Activated naive CD4-positive, alpha-beta T cell treated with anti-CD3 and anti-CD28 coated beads, Interleukin-2, amount 50 U/mL, for 24 hours (primary cell): ENCODE measurements around the gene PDZRN4.

Experiments
- H3K27ac Mint-ChIP-seq: one replicate; pipeline ENCODE4 v1.8.0; 2021; ENCODE audit warnings: mild to moderate bottlenecking, mixed read lengths
- H3K27me3 Mint-ChIP-seq: one replicate; pipeline ENCODE4 v1.8.0; 2021; ENCODE audit warnings: mixed read lengths
- H3K36me3 Mint-ChIP-seq: one replicate; pipeline ENCODE4 v1.8.0; 2021; ENCODE audit warnings: mixed read lengths
- H3K4me1 Mint-ChIP-seq: one replicate; pipeline ENCODE4 v1.8.0; 2021; ENCODE audit warnings: mixed read lengths
- H3K4me3 Mint-ChIP-seq: one replicate; pipeline ENCODE4 v1.8.0; 2021; ENCODE audit warnings: mild to moderate bottlenecking, mixed read lengths
- H3K9me3 Mint-ChIP-seq: one replicate; pipeline ENCODE4 v1.8.0; 2021; ENCODE audit warnings: mixed read lengths

PDZRN4 gene

DNA sequence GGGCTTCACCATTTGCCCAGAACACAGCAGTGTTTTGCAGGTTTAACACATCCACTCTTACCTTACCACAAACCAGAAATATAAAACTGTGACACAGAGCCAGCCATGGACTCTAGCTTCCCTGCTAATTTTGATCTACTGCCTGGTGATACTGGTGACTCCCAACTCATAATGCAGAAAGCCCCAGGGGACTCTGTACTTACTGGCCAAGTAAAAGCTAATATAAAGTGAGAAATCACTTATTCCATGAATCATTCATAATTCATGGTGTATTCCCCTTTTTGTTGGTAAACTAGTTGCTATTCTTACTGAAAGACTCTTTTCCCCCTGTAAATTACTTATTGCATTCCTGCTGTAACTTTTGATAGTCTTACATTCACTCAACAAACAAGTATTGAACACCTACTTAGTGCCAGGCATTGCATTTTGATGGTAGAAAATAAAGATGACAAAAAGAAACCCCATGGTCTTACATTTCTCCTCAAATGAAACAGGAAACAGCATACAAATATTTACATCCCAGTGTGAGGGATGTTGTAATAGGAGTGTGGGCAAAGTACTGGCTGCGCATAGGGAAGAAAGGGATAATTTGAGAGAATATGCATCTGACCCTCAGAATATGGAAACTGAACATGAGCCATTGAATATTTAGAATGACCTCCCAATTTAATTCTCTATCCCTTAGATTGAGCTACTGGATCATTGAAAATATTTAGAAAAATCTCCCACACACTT lies 279.6 kb downstream of the PDZRN4 start:
- Mint-ChIP-seq H3K36me3 (no peaks in the 10 kb centered on the region), H3K27ac (no peak overlapping the region), H3K9me3 (no peaks in the 10 kb centered on the region)

DNA sequence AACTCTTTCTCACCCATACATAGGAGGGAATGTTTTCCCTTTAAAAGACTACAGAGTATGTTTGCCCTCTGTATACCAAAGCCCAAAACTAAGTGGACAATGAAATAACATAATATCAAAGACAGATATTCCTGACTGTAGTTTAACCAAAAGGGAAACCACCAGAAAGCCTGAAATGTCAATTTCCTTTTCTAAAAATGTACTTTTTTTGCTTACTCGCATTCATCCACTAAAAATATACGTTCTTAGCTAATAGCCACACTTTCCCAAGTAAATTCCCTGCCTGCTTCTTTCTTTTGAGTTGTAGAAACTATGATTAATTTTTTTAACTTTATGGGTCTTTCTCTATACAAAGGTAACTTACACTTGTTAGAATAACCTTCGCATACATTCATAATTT lies 280.2 kb downstream of the PDZRN4 start:
- no peak overlapping the region for H3K4me3 Mint-ChIP-seq
- H3K27ac Mint-ChIP-seq: no peak overlapping the region
- no peaks in the 10 kb centered on the region for H3K36me3 Mint-ChIP-seq
- no peaks in the 10 kb centered on the region for H3K9me3 Mint-ChIP-seq
- no peaks in the 10 kb centered on the region for H3K27me3 Mint-ChIP-seq
- H3K4me1 Mint-ChIP-seq: no peaks in the 10 kb centered on the region

More for the DNA sequence above, 279.6 kb downstream of the PDZRN4 start:
- Mint-ChIP-seq H3K27me3 (no peaks in the 10 kb centered on the region), H3K4me3 (no peak overlapping the region), H3K4me1 (no peaks in the 10 kb centered on the region)

DNA sequence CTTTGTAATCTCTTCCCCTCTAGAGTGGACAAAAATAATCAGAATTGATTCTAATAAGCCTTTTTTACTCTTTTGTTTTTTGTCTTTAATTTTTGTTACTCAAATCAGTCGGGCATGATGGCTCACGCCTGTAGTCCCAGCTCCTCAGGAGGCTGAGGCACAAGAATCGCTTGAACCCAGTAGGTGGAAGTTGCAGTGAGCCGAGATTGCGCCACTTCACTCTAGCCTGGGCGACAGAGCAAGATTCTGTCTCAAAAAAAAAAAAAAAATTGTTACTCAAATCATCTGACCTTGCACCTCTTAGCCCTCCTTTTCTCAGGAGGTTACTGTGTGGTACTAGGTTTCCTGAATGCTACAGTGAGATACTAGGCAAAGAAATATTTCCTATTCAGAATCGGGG lies 280.6 kb downstream of the PDZRN4 start:
- Mint-ChIP-seq H3K36me3 (no peaks in the 10 kb centered on the region), H3K4me3 (no peak overlapping the region), H3K27me3 (no peaks in the 10 kb centered on the region), H3K27ac (no peak overlapping the region), H3K4me1 (no peaks in the 10 kb centered on the region), H3K9me3 (no peaks in the 10 kb centered on the region)

DNA sequence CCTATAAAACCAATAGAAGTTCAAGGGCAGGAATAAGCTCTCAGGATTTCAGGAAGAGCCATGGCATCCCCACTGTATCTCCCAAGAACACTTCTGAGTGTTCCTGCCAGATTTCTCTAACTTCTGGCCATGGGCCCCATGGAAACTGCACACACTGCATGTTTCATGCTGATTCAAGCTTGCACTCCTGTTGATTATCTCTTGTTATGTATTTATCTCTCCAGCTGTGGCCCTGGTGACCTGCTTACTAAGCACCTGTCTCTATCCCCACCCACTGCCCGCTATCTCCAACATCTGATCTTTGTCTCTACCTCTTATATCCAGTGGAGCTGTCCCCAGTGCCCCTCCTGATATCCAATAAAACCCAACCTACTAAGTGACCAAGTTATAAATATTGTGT lies 285.3 kb downstream of the PDZRN4 start:
- Mint-ChIP-seq H3K27me3 (peaks cover 5% of the 10 kb centered on the region), H3K4me3 (no peak overlapping the region), H3K9me3 (no peaks in the 10 kb centered on the region), H3K27ac (no peak overlapping the region), H3K4me1 (no peaks in the 10 kb centered on the region), H3K36me3 (no peaks in the 10 kb centered on the region)

DNA sequence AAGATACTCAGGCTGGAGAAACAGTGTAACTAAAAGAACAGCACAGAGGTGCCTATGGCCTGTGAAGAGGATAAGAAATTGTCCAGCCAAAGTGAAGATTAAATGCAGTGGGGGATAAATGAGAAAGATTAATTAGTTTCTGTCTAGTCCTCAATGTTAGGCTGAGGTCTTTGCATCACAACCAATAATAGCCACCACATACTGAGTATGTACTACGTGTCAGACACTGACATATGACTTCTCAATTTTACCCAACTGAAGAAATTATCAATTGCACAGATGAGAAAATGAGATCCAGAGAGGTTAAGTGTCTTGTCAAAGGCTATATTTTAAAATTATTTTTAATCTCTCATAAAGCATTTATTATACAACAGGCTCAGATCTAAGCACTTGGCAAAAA lies 285.9 kb downstream of the PDZRN4 start:
- H3K4me1 Mint-ChIP-seq: no peaks in the 10 kb centered on the region
- H3K4me3 Mint-ChIP-seq: no peak overlapping the region
- no peaks in the 10 kb centered on the region for H3K36me3 Mint-ChIP-seq
- no peaks in the 10 kb centered on the region for H3K9me3 Mint-ChIP-seq
- H3K27ac Mint-ChIP-seq: peak overlapping the region; percentile 18
- peaks cover 5% of the 10 kb centered on the region for H3K27me3 Mint-ChIP-seq

DNA sequence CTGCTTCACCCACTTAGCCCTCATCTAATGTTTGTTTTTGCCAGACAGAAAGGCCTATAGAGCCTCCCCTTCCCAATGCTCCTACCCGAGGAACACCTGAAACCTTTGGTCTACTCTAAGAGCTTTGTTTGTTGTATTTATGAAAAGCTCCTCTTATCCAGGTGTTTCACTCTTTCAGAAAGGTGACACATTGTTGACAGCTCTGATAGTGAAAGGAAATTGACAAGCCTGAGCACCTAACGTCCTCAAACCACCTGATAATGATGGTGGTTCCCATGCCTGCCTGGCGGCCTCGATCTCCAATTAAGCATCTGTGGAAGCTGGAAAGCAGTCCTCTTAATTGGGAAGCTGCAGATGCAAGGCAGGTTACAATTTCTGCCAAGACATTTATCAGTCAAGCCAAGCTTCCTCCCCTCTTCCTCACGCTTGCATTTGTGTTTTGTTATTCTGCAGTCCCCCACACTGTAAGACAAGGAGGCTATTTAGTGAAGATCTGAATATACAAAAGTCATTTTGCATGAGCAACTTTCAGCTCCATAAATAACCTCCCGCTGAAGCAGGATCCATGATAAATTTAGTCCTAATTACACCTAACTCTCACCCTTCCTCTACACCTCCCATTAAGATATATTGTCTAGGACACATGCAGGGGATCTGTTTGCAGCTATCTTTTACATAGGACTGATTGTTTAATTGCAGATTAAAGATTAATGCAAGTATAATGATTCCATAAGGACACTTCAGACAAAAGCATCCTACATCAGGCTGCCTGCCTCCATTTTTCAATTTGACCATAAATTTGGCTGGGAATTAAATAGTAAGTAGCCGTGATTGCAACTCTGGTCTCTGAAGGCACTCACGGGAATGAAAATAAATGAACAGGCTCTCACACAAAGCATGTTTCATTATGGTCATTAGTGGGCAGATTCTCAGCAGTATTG lies 288.6 kb downstream of the PDZRN4 start:
- H3K27me3 Mint-ChIP-seq: peaks cover 5% of the 10 kb centered on the region
- H3K27ac Mint-ChIP-seq: no peak overlapping the region
- no peak overlapping the region for H3K4me3 Mint-ChIP-seq
- no peaks in the 10 kb centered on the region for H3K36me3 Mint-ChIP-seq
- no peaks in the 10 kb centered on the region for H3K4me1 Mint-ChIP-seq
- no peaks in the 10 kb centered on the region for H3K9me3 Mint-ChIP-seq

DNA sequence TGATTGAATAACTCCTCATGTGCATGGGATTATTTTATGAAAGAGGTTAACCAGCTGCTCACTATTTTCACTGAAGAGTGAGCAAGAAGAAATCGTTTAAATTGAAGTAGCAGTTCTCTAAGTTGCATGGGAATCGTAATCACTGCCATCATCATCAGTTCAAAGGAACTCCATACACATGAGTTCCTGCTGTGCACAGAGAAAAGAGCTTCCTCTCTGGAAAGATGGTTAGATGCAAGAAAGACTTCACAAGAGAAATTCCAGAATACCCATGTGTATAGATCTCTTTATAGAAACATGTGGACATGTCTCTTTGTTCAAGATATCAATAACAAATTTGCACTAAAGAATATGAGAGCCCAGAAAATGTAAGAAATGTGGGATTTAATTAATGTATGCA lies 291.3 kb downstream of the PDZRN4 start:
- Mint-ChIP-seq H3K27ac (no peak overlapping the region), H3K9me3 (no peaks in the 10 kb centered on the region), H3K27me3 (peaks cover 3% of the 10 kb centered on the region), H3K36me3 (no peaks in the 10 kb centered on the region), H3K4me1 (no peaks in the 10 kb centered on the region), H3K4me3 (no peak overlapping the region)

DNA sequence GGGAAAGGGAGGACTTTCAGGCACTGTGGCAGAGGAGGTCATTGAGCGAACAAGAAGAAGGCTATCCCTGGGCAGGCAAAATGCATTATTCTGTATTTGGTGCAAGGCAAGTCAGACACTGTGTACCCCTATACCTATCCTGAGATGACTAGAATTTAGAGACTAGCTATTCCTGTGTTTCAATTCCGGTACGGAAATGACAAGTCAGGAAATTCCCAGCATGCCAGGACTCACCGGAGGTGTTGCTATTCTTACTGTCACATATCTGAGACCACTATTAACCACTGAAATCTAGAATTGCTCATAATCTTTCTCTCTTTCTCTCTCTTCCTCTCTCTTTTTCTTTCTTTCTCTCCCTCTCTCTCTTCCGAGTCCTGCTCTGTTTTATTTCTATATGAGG lies 297.1 kb downstream of the PDZRN4 start:
- no peaks in the 10 kb centered on the region for H3K9me3 Mint-ChIP-seq
- no peaks in the 10 kb centered on the region for H3K36me3 Mint-ChIP-seq
- H3K4me3 Mint-ChIP-seq: no peak overlapping the region
- H3K27ac Mint-ChIP-seq: no peak overlapping the region
- H3K4me1 Mint-ChIP-seq: no peaks in the 10 kb centered on the region
- no peaks in the 10 kb centered on the region for H3K27me3 Mint-ChIP-seq

DNA sequence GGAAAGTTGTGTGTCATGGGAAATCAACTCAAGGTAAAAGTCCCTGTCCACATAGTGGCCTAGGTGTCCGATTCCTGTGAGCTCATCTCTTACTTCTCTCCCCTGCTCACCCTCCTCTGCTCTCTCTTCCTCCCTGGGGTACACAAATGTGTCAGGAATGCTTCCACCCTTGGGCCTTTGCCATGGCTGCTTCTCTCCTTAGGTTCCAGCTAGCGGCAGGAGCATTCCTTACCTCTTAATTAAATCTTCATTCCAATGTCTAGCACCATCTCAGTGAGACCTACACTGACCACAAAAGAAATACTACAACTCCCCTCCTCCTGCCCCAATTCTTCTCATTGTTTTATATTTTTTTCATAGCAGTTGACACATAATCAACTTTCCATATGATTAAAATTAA lies 298.6 kb downstream of the PDZRN4 start:
- no peaks in the 10 kb centered on the region for H3K9me3 Mint-ChIP-seq
- no peak overlapping the region for H3K27ac Mint-ChIP-seq
- H3K36me3 Mint-ChIP-seq: no peaks in the 10 kb centered on the region
- no peaks in the 10 kb centered on the region for H3K4me1 Mint-ChIP-seq
- no peaks in the 10 kb centered on the region for H3K27me3 Mint-ChIP-seq
- H3K4me3 Mint-ChIP-seq: no peak overlapping the region

DNA sequence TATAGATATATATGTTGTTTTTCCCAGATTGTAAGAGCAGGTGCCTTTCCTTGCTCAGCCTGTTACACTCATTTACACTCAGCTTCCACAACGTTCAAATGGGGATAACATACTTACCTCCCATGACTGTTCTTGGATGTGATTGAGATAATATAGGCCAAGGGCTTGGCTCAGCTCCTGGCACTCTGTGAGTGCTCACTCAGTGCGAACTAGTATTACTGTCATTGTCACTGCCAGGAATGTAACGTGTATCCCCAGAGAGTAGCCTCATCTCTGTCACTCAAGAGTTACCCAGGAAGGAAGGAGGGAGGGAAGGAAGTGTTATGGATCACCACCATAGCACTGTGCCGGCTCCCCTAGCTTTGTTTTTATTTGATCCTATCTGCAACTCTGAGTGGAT lies 307.9 kb downstream of the PDZRN4 start:
- H3K9me3 Mint-ChIP-seq: no peaks in the 10 kb centered on the region
- H3K4me3 Mint-ChIP-seq: no peak overlapping the region
- no peaks in the 10 kb centered on the region for H3K4me1 Mint-ChIP-seq
- H3K27ac Mint-ChIP-seq: no peak overlapping the region
- H3K27me3 Mint-ChIP-seq: peaks cover 4% of the 10 kb centered on the region
- no peaks in the 10 kb centered on the region for H3K36me3 Mint-ChIP-seq

DNA sequence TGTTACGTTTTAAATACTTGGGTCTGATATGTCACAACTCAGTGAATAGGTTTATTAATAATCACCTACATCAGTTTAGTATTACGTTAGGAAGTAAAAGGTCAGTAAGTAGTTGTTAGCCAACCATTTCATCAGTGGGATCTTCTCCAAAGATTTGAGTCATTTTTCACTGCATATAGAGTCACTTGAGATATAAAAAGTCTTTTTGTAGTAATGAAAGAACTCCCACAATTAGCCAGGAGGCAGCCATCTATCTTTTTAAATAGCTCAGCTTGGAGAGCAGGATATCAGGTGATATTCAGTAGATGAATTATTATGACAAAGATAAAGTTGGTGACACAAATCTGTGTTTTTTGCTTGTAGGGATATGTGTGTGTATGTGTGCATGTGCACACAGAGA lies 309.3 kb downstream of the PDZRN4 start:
- Mint-ChIP-seq H3K27ac (no peak overlapping the region), H3K9me3 (no peaks in the 10 kb centered on the region), H3K36me3 (no peaks in the 10 kb centered on the region), H3K4me1 (no peaks in the 10 kb centered on the region), H3K27me3 (peaks cover 4% of the 10 kb centered on the region), H3K4me3 (no peak overlapping the region)

DNA sequence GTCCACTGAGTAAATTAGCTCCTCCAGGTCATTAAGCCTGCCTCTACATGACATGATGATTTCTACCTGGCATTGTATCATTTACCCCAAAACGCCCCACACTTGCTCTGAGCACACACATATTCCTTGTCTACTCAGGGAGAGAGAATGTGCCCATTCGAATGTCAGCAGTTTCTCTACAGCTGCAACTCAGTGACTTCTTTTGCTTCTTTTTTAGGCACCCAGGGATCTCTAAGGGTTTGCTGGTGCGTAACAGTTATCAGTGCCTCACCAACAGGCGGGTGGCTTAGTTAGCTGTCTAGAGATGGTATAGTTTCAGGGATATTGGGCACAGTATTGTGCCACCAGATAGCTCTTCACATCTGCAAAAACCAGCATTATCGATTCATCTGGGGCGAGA lies 316.9 kb downstream of the PDZRN4 start:
- Mint-ChIP-seq H3K27me3 (peaks cover 8% of the 10 kb centered on the region), H3K36me3 (no peaks in the 10 kb centered on the region), H3K9me3 (no peaks in the 10 kb centered on the region), H3K27ac (no peak overlapping the region), H3K4me3 (no peak overlapping the region), H3K4me1 (no peaks in the 10 kb centered on the region)

DNA sequence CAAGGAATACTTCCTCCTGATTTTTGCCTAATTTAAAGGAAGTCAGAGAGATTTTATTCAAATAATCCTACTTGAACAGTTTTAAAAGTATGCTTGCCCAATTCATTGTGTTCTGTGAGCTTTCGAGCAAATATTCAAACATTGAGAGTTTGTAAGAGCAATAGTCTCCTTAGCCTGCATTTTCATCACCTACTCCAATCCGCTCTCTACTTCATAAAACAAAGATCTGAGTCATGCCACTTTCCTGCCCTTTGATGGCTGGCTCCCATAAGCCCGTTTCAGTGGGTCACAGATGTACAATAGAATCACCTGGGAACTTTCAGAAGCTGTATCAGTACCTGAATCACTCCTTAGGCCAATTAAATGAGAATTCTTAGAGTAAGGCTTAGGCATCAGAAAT lies 319.2 kb downstream of the PDZRN4 start:
- H3K4me1 Mint-ChIP-seq: no peaks in the 10 kb centered on the region

DNA sequence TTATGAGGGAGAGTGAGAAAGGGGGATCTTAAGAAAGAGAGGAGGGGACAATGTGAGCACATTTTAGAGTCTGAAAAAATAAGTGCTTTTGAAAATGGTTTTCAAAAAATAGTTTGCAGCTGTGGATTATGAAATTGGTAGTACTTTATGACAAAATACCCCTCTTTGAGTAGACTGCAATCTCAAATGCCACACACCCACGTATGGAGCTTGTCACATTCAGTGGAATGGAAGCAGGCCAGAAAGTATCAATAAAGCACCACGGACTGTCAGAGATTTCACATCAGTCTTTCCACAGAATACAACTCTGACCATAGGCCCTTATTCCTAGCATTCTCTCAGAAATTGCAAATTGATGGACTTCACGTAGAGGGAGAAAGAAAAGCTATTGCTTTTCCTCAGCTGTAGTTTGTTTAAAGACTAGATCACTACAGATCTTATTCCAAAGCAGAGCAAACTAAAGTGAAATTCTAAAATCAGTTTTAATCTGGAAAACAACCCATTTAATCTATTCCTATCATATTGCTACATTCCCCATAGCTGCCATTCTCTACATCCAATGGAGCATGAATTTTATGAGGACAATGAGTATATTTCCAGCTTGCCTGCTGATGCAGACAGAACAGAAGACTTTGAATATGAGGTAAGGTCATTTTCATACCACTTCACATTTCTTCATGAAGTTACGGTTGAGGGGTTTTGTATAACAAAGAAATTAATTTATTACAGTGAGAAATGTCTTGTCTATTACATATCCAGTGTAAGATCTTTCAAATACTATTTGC lies 321.3 kb downstream of the PDZRN4 start:
- no peaks in the 10 kb centered on the region for H3K9me3 Mint-ChIP-seq
- H3K27me3 Mint-ChIP-seq: peaks cover 8% of the 10 kb centered on the region
- H3K36me3 Mint-ChIP-seq: no peaks in the 10 kb centered on the region
- H3K27ac Mint-ChIP-seq: no peak overlapping the region
- no peak overlapping the region for H3K4me3 Mint-ChIP-seq
- H3K4me1 Mint-ChIP-seq: no peaks in the 10 kb centered on the region

More for the DNA sequence above, 319.2 kb downstream of the PDZRN4 start:
- H3K36me3 Mint-ChIP-seq: no peaks in the 10 kb centered on the region
- no peaks in the 10 kb centered on the region for H3K9me3 Mint-ChIP-seq
- H3K27ac Mint-ChIP-seq: no peak overlapping the region
- no peak overlapping the region for H3K4me3 Mint-ChIP-seq
- peaks cover 8% of the 10 kb centered on the region for H3K27me3 Mint-ChIP-seq

DNA sequence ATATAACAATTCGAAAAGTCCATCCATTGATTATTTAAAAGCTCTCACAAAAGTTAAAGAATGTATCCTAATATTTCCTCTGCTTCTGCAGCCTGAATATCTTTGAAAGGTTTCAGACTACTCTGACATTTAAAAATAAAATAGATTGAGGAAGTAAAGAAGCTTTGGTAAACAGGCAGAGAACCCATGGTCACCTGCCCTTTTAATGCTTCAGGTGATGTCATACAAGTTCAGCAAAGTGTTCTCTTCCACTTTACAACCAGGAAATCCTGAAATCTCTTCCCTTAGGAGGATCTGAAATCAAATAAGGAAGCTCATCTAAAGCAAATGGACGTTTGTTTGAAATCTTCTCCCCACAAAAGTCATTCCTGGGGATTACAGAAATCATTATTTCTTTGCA lies 322.4 kb downstream of the PDZRN4 start:
- no peak overlapping the region for H3K4me3 Mint-ChIP-seq
- no peak overlapping the region for H3K27ac Mint-ChIP-seq
- no peaks in the 10 kb centered on the region for H3K9me3 Mint-ChIP-seq
- H3K36me3 Mint-ChIP-seq: no peaks in the 10 kb centered on the region
- H3K27me3 Mint-ChIP-seq: peaks cover 6% of the 10 kb centered on the region
- no peaks in the 10 kb centered on the region for H3K4me1 Mint-ChIP-seq

DNA sequence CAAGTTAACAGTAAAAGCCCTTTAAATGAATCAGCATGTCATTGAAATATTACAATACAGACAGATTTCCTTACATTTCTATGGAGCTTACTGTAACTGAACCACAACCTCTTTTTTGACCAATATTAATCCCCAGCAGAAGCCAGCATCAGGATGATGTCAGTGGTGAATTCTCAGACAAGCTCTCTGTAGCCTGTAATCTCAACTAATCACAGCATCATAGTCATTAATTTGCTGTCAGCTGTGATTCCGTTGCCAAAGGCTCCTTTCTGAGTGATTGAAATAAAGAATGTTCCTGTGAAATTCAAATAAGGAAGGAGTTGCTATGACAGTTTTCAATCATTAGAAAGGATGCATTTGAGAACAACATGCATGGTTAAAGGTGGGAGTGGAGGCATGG lies 323.1 kb downstream of the PDZRN4 start:
- H3K4me1 Mint-ChIP-seq: no peaks in the 10 kb centered on the region
- no peak overlapping the region for H3K27ac Mint-ChIP-seq
- H3K36me3 Mint-ChIP-seq: no peaks in the 10 kb centered on the region
- H3K4me3 Mint-ChIP-seq: no peak overlapping the region
- H3K27me3 Mint-ChIP-seq: peaks cover 5% of the 10 kb centered on the region
- H3K9me3 Mint-ChIP-seq: no peaks in the 10 kb centered on the region
